Activated CD4-positive, alpha-beta T cell treated with anti-CD3 and anti-CD28 coated beads, Interleukin-2, amount 10 ng/mL, durations not matched to agents 24 days and 14 days (primary cell): ENCODE data around the gene GLIPR2. TPM values are rescaled to one million over a fixed set of nuclear protein-coding genes. Genes with fewer than 3 reads are reported as not detected.
A peak's percentile ranks its signal among the peaks of the same experiment; 100 is the strongest.
"Not testable (repeated sequence)": the region's sequence is repeated elsewhere in the genome, so short reads cannot be mapped to it uniquely, and the experiment has no call there.

Experiments
- DNase-seq: peaks from one replicate; pipeline ENCODE4 v3.0.0; 2022
- H3K27ac Mint-ChIP-seq: one replicate; pipeline ENCODE4 v1.8.0; 2022; ENCODE audit warnings: mild to moderate bottlenecking, mixed read lengths
- H3K27me3 Mint-ChIP-seq: one replicate; pipeline ENCODE4 v1.8.0; 2022; ENCODE audit warnings: mixed read lengths
- H3K36me3 Mint-ChIP-seq: one replicate; pipeline ENCODE4 v1.8.0; 2022; ENCODE audit warnings: low read depth, mild to moderate bottlenecking, mixed read lengths
- H3K4me1 Mint-ChIP-seq: one replicate; pipeline ENCODE4 v1.8.0; 2021; ENCODE audit warnings: mixed read lengths
- H3K4me3 Mint-ChIP-seq: one replicate; pipeline ENCODE4 v1.8.0; 2022; ENCODE audit warnings: mild to moderate bottlenecking, moderate library complexity, mixed read lengths
- H3K9me3 Mint-ChIP-seq: one replicate; pipeline ENCODE4 v1.8.0; 2021; ENCODE audit warnings: mixed read lengths
- intact Hi-C: fragments of 100-400 bp; cut with micrococcal nuclease; formaldehyde crosslinking; loops from one replicate; pipeline ENCODE4 v1.15.1; 2023
- total RNA-seq: library from RNA; stranded (reverse); gene quantifications from 2 replicates; pipeline ENCODE4 v1.2.3, GENCODE V29; 2022

The GLIPR2 gene
- total RNA-seq, 1 donor from 2014 or later, result 25.7 TPM

DNA sequence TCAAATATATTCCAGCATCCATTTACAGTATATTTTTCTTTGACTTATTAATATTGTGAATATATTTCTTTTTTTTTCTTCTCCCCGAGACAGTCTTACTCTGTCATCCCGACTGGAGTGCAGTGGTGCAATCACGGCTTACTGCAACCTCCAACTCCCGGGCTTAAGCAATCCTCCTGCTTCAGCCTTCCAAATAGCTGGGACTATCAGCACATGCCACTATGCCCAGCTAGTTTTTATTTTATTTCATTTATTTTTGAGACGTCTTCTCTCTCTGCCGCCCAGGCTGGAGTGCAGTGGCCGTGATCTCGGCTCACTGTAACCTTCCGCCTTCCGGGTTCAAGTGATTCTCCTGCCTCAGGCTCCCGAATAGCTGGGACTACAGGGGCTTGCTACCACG is 7.4 kb upstream of the GLIPR2 start:
- no peak for DNase-seq
- Mint-ChIP-seq H3K27ac (no peak overlapping the region), H3K36me3 (no peaks in the 10 kb centered on the region), H3K4me3 (no peak overlapping the region), H3K27me3 (peaks cover 5% of the 10 kb centered on the region), H3K4me1 (peaks cover 15% of the 10 kb centered on the region), H3K9me3 (no peaks in the 10 kb centered on the region)
- intact Hi-C loops, result loop anchor here (5.0 kb wide), 1 partner anchor 33 kb away; no protein-coding TSS in a partner anchor

DNA sequence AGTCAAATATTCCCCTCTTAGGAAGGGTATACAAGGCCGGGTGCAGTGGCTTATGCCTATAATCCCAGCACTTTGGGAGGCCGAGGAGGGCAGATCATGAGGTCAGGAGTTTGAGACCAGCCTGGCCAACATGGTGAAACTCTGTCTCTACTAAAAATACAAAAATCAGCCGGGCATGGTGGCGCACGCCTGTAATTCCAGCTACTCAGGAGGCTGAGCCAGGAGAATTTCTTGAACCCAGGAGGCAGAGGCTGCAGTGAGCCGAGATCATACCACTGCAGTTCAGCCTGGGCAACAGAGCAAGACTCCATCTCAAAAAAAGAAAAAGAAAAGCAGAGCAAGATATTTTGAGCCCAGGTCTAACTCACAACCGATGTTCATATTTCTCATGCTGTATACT is 4.9 kb upstream of the GLIPR2 start:
- H3K36me3 Mint-ChIP-seq, DNase-seq, H3K27ac Mint-ChIP-seq, H3K9me3 Mint-ChIP-seq, intact Hi-C loops, H3K4me3 Mint-ChIP-seq: not testable (repeated sequence)
- H3K4me1 Mint-ChIP-seq, result peaks cover 14% of the 10 kb centered on the region
- peaks cover 17% of the 10 kb centered on the region for H3K27me3 Mint-ChIP-seq

DNA sequence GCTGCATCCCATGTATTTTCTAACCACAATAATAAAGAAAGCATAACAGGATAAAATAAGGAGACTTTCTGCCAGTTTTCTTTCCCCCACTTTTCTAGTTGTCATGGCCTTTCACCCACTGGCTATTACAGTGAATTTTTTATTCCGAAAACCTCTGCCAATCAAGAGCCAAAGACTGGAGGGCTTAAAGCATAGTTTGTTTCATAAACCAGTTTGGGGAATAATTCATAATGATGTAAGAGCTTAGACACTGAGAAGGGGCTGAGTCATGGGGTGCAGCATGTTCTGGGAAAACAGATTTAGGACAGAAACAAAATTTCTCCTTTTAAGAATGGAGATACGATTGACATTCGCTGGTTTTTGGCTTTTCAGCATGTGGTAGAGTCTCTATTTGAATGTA is 4.4 kb upstream of the GLIPR2 start:
- Mint-ChIP-seq H3K27ac (no peak overlapping the region), H3K36me3 (no peaks in the 10 kb centered on the region), H3K9me3 (no peaks in the 10 kb centered on the region), H3K4me3 (no peak overlapping the region), H3K4me1 (peaks cover 14% of the 10 kb centered on the region), H3K27me3 (peaks cover 17% of the 10 kb centered on the region)
- intact Hi-C loops, result no loop called here
- DNase-seq, result no peak

DNA sequence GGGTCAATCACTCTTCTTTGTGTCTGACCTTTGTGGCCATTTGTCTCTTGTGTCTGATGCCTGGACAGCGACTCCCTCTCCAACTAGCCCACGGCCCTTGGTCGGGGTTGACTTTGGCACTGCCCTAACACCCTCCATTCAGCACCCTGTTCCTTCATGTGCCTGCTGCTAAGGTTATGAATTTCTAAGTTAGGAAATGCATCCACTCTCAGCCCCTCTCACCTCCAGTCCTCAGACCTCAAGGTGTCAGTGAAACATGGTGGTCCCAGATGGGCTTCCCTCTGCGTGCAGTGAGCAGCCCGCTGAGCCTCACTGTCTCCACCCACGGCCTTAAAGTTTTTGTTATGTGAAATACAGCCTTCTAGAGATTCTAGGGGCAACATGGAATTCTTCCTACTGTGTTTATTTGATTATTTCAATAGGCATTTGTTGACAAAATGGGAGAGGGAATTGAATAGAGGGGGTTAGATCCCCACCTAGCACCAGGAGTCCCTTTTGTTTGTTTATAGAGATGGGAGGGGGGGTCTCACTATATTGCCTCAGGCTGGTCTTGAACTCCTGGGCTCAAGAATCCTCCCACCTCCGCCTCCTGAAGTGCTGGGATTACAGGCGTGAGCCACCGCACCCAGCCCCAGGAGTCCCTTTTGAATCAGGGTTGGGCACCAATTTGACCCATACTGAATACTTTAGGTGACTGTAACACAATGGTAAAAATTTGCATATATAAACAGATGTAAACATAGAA is 1.6 kb upstream of the GLIPR2 start:
- Mint-ChIP-seq H3K4me1 (peaks cover 32% of the 10 kb centered on the region), H3K9me3 (no peaks in the 10 kb centered on the region), H3K27ac (no peak overlapping the region), H3K36me3 (no peaks in the 10 kb centered on the region), H3K27me3 (peaks cover 19% of the 10 kb centered on the region), H3K4me3 (peak overlapping the region; percentile 88)
- intact Hi-C loops, result loop anchor here (5.0 kb wide), 2 partner anchors 122 to 267 kb away; partner anchors contain the start of genes GNE and RNF38
- no peak for DNase-seq

DNA sequence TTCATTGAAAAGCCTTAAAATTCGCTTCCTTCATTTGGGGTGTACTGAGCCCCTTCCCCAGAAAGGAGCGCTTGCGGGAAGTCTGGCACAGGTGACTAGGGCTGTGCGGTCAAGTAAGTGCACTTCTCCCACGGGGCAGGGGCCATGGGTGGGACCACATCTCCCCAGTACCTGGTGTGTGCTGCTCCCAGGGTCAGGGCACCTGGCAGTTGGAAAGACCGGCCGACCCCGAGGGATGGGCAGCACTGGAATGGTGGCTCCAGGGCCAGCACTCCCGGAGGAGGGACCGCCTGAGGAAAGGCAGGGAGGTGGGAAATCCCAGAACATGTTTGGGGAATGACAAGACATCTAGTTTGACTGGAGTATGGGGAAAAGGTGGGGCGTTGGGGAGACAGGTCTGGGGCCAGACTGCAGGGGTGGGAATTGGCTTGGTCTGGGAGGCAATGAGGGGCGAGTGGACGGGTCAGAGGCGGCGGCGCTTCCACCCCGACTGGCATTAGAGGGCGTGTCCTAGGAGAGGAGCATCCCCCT is 727 bp upstream of the GLIPR2 start:
- peak overlapping the region; percentile 77 for H3K27ac Mint-ChIP-seq
- peak overlapping the region; percentile 88 for H3K4me3 Mint-ChIP-seq
- intact Hi-C loops, result loop anchor here (1.0 to 5.0 kb wide), 6 partner anchors 15 to 266 kb away; partner anchors contain the start of genes CLTA, GNE and RNF38
- no peaks in the 10 kb centered on the region for H3K9me3 Mint-ChIP-seq
- peaks cover 19% of the 10 kb centered on the region for H3K27me3 Mint-ChIP-seq
- H3K36me3 Mint-ChIP-seq, result peaks cover 3% of the 10 kb centered on the region
- H3K4me1 Mint-ChIP-seq, result peaks cover 40% of the 10 kb centered on the region
- no peak for DNase-seq

DNA sequence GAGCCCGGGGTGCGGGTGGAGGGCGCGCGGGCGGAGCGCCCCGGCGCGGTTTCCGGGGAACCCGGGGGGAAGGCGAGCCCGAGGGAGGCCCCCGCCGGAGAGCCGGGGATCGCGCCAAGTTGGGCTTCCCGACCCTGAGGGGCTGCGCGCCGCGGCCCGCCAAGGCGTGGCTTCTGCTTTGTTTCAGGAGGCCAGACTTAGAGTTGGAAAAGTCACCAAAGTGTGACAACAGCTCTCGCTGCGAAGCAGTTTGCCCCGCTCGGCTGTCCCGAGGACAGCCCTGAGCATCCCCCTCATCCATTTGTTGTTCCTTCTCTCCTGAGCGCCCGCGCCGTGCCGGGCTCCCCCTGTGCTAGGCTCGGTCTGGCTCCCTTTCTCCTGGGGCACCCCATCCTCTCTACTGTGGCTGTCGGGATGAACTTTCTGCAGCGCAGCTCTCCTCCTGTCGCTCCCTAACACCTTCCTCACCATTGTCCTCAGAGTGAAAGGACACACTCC is 410 bp downstream of the GLIPR2 start:
- Mint-ChIP-seq H3K4me1 (peaks cover 50% of the 10 kb centered on the region), H3K36me3 (peaks cover 3% of the 10 kb centered on the region), H3K27ac (peak overlapping the region; percentile 67), H3K27me3 (peaks cover 19% of the 10 kb centered on the region), H3K4me3 (peak overlapping the region; percentile 87), H3K9me3 (no peaks in the 10 kb centered on the region)
- DNase-seq, result no peak
- intact Hi-C loops, result loop anchor here (1.0 to 5.0 kb wide), 7 partner anchors 11 to 265 kb away; partner anchors contain the start of genes CLTA, GNE and RNF38

DNA sequence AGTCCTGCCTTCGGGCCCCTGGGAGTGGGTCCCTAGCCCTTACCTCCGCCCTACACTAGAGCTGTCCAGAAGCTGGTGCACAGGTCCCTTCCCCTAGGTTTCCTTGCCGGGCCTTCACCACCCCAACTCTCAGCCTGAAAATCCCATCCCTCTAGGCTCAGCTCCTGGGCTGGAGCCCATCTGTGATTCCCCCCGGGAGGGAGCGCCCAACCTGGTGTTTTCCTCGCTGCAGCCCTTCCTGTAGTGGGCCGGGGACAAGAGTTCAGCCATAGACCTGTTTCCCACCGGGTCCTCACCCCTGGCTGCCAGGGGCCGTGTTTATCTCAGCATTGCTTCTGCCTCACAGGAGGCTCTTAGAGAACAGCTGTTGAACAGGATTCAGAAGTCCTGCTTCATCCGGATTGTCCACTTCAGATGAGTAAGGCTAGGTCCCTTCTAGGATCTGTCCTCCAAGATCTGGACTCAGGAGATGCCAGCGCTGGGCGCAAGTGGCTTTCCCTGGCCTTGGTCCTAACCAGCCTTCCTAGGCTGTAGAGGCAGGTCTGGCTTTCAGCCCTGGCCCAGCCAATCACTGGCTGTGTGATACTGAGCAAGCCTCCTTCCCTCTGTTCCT is 965 bp downstream of the GLIPR2 start:
- Mint-ChIP-seq H3K27ac (peak overlapping the region; percentile 67), H3K36me3 (peaks cover 3% of the 10 kb centered on the region), H3K9me3 (no peaks in the 10 kb centered on the region), H3K4me3 (peak overlapping the region; percentile 87), H3K4me1 (peaks cover 53% of the 10 kb centered on the region), H3K27me3 (peaks cover 17% of the 10 kb centered on the region)
- peak; percentile 60 for DNase-seq
- intact Hi-C loops, result loop anchor here (1.0 to 5.0 kb wide), 4 partner anchors 11 to 265 kb away; partner anchors contain the start of genes GNE and RNF38

DNA sequence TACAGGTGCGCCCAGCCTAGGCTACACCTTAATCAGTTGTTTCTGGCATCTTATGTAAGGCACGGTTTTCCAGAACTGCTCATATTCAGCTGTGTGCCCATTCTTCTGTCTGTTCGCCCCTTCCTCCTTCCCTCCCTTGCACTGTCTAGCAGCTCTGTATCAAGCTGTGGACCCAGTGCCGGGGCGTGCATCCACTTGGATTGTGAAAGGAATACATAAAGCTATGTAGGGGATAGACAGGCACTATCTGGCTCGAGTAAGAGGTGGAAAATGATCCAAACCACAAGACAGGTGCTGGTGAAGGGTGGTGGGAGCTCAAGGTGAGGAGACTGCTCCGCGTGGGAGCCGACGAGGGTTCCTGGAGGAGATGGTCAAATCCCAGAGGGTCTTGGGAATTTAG is 2.0 kb downstream of the GLIPR2 start:
- Mint-ChIP-seq H3K4me3 (peak overlapping the region; percentile 87), H3K9me3 (no peaks in the 10 kb centered on the region), H3K36me3 (peaks cover 6% of the 10 kb centered on the region), H3K4me1 (peaks cover 63% of the 10 kb centered on the region), H3K27ac (no peak overlapping the region), H3K27me3 (peaks cover 14% of the 10 kb centered on the region)
- intact Hi-C loops, result loop anchor here (5.0 kb wide), 2 partner anchors 119 to 264 kb away; partner anchors contain the start of genes GNE and RNF38
- DNase-seq, result no peak

DNA sequence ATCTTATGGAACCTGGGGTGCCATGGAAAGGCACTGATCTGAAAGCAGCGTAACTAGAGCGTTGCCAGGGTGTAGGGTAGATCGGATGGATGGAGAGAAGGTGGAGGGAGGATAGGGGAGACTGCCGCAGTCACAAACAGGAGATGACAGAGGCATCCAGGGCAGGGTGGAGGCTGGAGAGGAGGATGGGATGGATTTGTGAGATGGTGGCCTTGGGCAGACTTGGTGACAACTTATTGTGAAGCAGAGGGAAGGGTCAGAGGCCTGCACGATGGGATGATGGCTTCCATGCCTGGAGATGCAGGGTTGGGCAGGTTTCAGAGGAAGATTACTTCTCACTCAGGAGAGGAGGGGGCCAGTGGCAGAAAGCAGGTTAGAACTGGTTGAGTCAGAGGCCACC is 2.4 kb downstream of the GLIPR2 start:
- Mint-ChIP-seq H3K27ac (no peak overlapping the region), H3K36me3 (peaks cover 6% of the 10 kb centered on the region), H3K9me3 (no peaks in the 10 kb centered on the region), H3K27me3 (peaks cover 14% of the 10 kb centered on the region), H3K4me1 (peaks cover 67% of the 10 kb centered on the region), H3K4me3 (peak overlapping the region; percentile 4)
- intact Hi-C loops, result loop anchor here (5.0 kb wide), 2 partner anchors 118 to 263 kb away; partner anchors contain the start of genes GNE and RNF38
- DNase-seq, result no peak

DNA sequence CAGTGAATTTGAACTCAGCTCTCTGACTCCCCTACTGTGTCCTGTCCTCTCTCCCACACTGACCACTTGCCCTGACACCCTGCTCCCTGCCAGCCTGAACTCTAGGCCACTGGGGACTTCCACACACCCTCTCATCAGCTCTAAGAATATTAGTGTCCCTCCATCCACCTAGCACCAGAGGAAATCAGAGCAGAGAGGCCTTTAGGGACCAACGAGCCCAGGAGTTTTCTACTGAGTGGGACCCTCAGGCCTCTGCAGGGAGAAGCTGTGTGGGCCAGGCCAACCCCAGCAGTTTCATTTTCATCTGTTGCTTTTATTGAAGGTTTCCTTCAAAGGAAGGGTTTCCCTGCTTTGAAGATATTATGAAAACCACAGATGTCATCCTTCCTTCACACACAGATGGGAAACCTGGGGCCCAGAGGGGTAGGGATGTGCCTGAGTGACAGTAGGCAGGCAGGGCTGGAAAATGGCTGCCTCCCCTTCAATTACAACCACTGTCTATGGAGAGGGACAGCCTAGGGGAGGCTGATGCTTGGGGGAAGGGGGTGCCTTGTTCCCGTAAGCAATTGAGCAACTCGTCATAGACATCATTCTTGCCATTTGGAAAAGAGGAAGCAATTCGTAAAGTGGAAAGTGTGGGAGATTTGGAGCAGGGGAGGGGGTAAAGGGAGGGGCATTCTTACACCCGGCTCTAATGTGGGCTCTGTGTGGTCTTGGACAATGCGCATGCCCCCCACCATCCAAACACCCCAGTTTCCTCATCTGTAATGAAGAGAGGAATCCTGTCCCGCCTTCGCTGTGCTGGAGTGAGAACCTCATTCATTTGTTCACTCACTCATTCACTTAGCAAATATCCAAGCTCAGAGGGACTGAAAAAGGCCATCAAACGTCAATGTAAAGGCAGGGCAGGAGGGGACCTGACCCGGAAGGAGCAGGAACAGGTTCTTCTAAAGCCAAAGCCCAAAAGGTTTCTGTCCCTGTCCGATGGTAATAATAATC is 3.9 kb downstream of the GLIPR2 start:
- peaks cover 12% of the 10 kb centered on the region for H3K36me3 Mint-ChIP-seq
- peaks cover 9% of the 10 kb centered on the region for H3K27me3 Mint-ChIP-seq
- peaks cover 82% of the 10 kb centered on the region for H3K4me1 Mint-ChIP-seq
- intact Hi-C loops, result loop anchor here (1.0 kb wide), 1 partner anchor 11 kb away; no protein-coding TSS in a partner anchor
- peak overlapping the region; percentile 84 for H3K4me3 Mint-ChIP-seq
- peak overlapping the region; percentile 92 for H3K27ac Mint-ChIP-seq
- DNase-seq, result peak; percentile 83
- peaks cover 3% of the 10 kb centered on the region for H3K9me3 Mint-ChIP-seq

DNA sequence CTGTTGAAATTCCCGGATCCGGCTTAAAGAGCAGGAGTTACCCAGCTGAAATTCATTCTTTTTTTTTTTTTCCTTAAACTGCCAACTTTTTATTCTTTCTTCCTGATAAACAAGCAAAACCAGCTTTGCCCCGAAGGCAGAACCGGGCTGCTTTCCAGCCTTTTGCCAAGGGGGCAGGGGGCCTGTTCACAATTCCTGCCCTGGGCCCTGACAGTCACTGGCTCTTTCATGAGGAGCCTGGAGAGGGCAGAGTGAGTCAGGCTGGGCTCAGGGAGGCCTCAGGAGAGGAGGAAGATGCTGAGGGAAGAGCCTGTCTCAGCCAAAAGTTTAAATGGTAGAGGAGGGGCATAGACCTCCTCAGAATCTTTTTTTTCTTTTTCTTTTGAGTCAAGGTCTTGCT is 4.8 kb downstream of the GLIPR2 start:
- Mint-ChIP-seq H3K4me1 (peaks cover 84% of the 10 kb centered on the region), H3K27ac (no peak overlapping the region), H3K4me3 (peak overlapping the region; percentile 84), H3K27me3 (peaks cover 2% of the 10 kb centered on the region), H3K36me3 (peaks cover 21% of the 10 kb centered on the region), H3K9me3 (peaks cover 10% of the 10 kb centered on the region)
- intact Hi-C loops, result no loop called here
- DNase-seq, result no peak

DNA sequence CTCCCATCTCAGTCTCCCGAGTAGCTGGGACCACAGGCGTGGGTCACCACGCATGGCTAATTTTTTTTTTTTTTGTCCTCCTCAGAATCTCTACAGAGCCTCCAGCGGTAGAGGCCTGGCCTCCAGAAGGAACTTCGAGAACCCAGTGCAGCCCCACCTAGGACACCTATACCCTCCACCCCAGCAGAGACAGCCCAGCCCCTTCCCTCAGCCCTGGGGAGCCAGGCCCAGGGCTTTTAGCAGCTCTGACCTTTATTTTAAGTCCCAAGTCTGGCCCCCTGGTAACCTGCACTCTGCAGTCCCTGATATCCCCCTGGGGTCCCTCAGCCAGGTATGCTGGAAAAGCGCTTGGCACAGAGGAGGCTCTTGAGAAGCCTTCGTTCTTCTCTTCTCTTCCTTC is 5.2 kb downstream of the GLIPR2 start:
- Mint-ChIP-seq H3K27me3 (peaks cover 2% of the 10 kb centered on the region), H3K36me3 (peaks cover 23% of the 10 kb centered on the region), H3K4me3 (peak overlapping the region; percentile 21), H3K4me1 (peaks cover 85% of the 10 kb centered on the region), H3K27ac (peak overlapping the region; percentile 94), H3K9me3 (peaks cover 12% of the 10 kb centered on the region)
- intact Hi-C loops, result no loop called here
- DNase-seq, result no peak
